Fibroblast of pulmonary artery (primary cell): ENCODE measurements around the gene UBE3D.
A peak's percentile ranks its signal among the peaks of the same experiment; 100 is the strongest.

Source experiments
- DNase-seq: peaks from one replicate; pipeline ENCODE4 v3.0.0-alpha.2; 2010; ENCODE audit warnings: low read depth
- H3K4me3 ChIP-seq: replicated peaks from 2 replicates; pipeline ENCODE4 v1.5.1; 2011; ENCODE audit warnings: low read depth, mild to moderate bottlenecking, control low read depth, low read length, moderate library complexity
- TF ChIP-seq, protein P1 (sequence below): IDR thresholded peaks from 2 replicates; pipeline ENCODE4 v1.5.1; 2011; ENCODE audit warnings: mild to moderate bottlenecking, control low read depth, low read length, inconsistent platforms; ENCODE audit errors: missing control alignments

Gene UBE3D

GRCh38 chr6:82984720-82985119 is 80.9 kb downstream of the UBE3D start:
- H3K4me3 ChIP-seq, result no peak overlapping the region
- TF ChIP-seq, protein P1, sequence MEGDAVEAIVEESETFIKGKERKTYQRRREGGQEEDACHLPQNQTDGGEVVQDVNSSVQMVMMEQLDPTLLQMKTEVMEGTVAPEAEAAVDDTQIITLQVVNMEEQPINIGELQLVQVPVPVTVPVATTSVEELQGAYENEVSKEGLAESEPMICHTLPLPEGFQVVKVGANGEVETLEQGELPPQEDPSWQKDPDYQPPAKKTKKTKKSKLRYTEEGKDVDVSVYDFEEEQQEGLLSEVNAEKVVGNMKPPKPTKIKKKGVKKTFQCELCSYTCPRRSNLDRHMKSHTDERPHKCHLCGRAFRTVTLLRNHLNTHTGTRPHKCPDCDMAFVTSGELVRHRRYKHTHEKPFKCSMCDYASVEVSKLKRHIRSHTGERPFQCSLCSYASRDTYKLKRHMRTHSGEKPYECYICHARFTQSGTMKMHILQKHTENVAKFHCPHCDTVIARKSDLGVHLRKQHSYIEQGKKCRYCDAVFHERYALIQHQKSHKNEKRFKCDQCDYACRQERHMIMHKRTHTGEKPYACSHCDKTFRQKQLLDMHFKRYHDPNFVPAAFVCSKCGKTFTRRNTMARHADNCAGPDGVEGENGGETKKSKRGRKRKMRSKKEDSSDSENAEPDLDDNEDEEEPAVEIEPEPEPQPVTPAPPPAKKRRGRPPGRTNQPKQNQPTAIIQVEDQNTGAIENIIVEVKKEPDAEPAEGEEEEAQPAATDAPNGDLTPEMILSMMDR, result no peak
- DNase-seq, result no peak

- TF ChIP-seq, protein P1, result no peak
- no peak overlapping the region for H3K4me3 ChIP-seq
- peak; percentile 68 for DNase-seq
These were observed 85.6 kb downstream of the UBE3D start for GRCh38 chr6:82980086-82980485.

- no peak overlapping the region for H3K4me3 ChIP-seq
- DNase-seq, result no peak
- TF ChIP-seq, protein P1, result no peak
These were observed 86.0 kb downstream of the UBE3D start for GRCh38 chr6:82979657-82980056.

DNA sequence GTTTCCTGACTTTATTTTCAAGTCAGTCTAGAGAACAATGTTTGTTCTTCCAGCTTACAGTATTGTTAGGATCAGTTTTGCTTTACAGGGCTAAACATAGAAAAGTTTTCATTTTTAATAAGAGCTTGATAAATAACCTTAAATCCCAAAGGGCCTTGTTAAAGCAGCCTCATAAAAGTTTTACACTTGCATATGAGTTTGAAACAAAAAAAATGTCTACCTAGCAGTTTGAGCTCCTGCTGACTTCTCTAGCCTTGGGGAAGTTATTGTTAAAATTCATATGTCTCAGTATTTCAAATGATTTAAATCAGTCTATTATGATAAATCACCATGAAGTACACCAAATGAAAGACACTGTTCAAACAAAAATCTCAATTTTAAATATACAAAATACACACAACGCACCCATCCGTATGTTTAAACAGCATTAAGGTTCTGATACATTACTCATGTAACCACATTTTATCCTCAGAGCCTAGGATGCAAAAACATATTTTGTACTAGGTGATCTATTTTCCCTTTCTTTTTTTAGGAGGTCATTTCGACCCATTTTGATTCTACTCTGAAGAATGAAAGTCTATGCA is 87.2 kb downstream of the UBE3D start:
- TF ChIP-seq, protein P1, result no peak
- no peak for DNase-seq
- H3K4me3 ChIP-seq, result no peak overlapping the region

GRCh38 chr6:82976179-82976578 is 89.5 kb downstream of the UBE3D start:
- DNase-seq, result no peak
- TF ChIP-seq, protein P1, result no peak
- no peak overlapping the region for H3K4me3 ChIP-seq

GRCh38 chr6:82971877-82972460 is 93.7 kb downstream of the UBE3D start:
- TF ChIP-seq, protein P1, result no peak

DNA sequence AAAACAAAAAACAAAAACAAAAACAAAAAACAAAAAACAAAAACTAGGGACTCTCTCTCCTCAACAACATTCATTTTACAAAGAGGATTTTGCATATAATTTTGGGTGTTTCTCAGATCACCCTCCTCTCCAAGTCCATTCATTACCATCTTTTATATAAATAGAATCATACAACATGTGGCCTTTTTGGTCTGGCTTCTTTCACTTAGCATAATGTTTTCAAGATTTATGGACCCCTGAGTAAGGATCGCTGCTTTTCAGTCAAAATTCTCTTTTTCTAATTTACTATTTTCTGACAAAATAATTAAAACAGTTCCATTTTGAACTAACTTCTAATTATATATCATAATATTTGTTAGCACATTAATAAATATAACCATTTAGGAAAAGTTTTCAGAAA is 94.8 kb downstream of the UBE3D start:
- TF ChIP-seq, protein P1, result no peak
- DNase-seq, result no peak
- H3K4me3 ChIP-seq, result no peak overlapping the region

More at GRCh38 chr6:82971877-82972460, 93.7 kb downstream of the UBE3D start:
- no peak for DNase-seq
- no peak overlapping the region for H3K4me3 ChIP-seq
